Activated CD8-positive, alpha-beta memory T cell treated with anti-CD3 and anti-CD28 coated beads for 36 hours (primary cell): ENCODE results near the gene CACNA2D2. TPM values are rescaled to one million over a fixed set of nuclear protein-coding genes. Genes with fewer than 3 reads are reported as not detected.
"Not testable (repeated sequence)": the region's sequence is repeated elsewhere in the genome, so short reads cannot be mapped to it uniquely, and the experiment has no call there.

ENCODE experiments used
- CTCF ChIA-PET: fragments of 350-600 bp; sonication (Branson Sonifier 250); formaldehyde crosslinking; loops from one replicate; lab custom pipeline; 2021; ENCODE audit warnings: antibody characterized with exemption; lab: Charles Lee
- POLR2A ChIA-PET: fragments of 350-600 bp; sonication (Branson Sonifier 250); formaldehyde crosslinking; loops from one replicate; lab custom pipeline; 2021; ENCODE audit warnings: antibody characterized with exemption; lab: Charles Lee
- total RNA-seq, 2 experiments: library from RNA; stranded (reverse); gene quantifications; one replicate each; pipeline ENCODE4 v1.2.3, GENCODE V29; 2021

The CACNA2D2 gene
- total RNA-seq, 2 experiments from 2014 or later, result 0.55 to 0.67 TPM

DNA sequence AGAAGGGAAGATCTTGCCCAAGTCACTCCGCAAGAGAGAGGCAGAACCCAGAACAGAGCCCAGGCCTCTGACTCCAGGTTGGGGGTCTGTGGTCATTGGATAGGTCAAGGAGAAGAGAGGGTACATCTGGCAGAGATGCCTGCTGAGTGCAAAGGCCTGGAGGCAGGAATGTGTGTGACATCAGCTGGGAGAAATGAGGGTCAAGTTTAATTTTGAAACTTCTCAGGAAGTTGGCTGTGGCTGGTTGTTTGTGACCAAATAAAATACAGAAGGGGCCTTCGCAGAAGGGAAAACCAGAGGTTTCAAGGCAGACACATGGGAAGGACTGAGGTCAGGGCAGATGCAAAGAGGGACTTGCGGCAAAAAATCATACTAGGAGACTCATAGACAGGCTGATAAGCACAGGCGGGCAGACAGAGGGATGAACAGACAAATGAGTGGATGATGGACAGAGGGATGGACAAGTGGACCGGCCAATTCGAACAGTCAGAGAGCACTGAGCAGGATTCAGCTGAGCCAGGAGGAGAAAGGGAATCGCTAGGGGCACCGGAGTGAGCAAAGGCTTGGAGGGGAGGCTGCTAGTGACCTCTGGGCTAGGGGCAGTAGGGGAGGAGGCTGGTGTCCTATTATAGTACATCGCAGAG, 28.8 kb upstream of the CACNA2D2 start:
- POLR2A ChIA-PET, result no interaction called here
- CTCF ChIA-PET, result interaction anchor here (1.1 to 1.7 kb wide), 2 partner anchors 10 to 14 kb away, joined by 3 to 4 read pairs; no protein-coding TSS in a partner anchor

DNA sequence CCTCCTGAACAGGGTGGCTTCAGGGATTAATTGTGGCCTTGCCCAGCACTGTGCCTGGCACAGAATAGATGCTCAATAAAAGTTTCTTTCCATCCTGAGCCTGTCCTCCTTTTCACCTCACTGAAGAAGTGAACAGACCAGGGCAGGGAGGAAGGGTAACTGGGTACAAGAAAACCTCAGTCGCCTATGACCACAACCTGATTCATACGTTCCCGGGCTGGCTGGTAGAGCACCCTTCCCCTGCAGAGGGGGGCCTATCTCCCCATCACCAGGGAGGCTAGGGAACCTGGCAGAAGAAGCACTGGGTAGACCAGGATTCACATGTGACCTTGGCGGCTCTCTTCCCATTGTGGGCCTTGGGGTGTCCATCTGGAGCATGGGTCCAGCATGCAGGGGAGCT, 27.8 kb upstream of the CACNA2D2 start:
- ChIA-PET CTCF (interaction anchor here (1.1 to 1.7 kb wide), 2 partner anchors 11 to 13 kb away, joined by 3 to 4 read pairs; no protein-coding TSS in a partner anchor), POLR2A (no interaction called here)

DNA sequence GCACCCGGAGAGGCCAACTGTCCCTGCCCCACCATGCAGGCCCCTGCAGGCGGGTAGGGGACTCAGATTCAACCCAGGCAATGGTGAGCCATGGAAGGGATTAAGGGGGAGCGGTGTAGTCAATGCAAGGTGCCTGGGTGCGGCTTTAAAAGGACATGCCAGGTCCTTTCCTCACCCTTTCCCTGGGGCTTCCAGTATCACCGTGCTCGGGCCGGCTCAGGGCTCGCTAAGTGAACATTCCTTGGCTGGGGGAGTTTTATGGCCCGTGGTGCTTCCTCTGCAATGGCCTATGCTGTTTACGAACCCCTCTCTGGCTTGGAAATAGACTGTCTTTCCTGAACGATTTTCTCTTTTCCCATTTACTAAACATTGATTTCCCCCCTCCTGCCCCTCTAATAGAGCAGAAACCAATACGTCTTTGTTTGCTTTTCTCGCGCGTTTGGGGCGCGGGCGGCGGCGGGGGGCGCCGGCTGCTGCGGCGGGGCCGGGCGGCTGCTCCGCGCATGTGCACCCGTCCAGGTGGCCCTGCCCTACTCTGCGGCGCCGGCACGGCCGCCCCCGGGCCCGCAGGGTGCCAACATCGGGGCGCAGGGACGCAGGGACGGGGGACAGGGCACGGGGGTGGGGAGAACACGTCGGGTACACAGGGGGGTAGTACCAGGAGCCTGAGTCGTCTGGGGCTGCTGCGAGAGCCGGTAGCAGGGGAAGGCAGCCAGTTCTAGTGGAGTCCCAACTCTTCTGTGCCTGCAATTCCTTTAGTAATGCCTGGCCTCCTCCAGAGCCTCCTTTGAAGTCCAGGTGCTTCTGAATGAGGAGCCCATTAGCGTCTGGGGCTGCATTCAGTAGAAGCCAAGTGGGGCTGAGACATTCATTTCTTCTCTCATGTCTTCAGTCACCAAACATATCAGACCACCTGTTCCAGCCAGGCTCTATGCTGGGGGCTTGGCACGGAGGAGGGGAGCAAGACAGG, 26.9 kb upstream of the CACNA2D2 start:
- POLR2A ChIA-PET, result no interaction called here
- CTCF ChIA-PET, result no interaction called here

DNA sequence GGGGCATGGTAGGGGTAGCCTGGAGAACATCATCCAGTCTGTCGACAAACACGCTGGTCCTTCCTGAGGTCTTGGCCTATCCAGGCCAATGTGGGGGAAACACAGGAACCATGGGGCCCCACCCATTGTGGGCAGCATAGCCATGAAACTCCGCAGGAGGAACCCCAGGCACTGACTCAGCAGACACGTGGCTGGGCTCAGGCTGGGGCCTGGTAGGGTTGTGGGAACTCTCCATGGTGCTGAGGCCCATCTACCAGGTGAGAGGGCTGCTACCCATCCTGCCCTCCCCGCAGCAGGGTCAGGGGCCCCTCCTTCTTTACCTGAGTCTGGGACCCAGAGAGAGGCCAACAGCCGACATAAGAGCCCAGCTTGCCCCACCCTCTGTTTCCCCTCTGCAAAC, 22.6 kb upstream of the CACNA2D2 start:
- POLR2A ChIA-PET, result no interaction called here
- CTCF ChIA-PET, result interaction anchor here (1.1 kb wide), 1 partner anchor 16 kb away, joined by 3 read pairs; no protein-coding TSS in a partner anchor

DNA sequence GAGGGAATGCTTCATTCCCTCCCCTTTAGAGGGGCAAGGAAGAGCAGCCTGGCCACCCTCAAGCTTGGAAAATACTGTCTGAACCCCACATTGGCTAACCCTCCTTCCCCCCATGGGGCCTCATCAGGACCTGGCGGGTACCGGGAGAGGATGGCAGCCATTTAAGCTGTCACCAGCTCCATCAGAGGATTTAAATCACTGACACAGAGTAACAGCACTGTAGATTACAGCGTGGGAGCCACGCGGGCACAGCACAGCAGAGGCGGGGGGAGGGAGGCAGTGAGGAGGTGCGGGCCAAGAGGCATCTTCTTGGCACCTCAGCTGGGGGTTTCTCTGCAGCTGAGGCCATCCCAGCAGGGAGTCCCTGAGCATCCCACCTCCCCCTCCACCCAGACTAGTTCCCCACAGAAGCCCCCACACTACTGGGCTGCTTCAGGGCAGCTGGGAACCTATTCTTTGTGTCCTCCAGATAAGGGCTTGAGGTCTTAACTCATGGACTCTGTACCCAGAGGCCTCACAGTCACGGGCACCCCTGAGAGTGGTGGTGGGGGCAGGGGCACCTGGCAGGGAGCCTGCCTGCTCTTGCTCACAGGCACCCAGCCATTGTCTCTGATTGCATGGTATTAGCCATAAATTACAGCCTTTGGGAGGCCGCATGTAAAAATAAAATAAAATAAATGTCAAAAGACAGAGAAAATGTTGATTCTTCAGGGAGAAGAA, 21.9 kb upstream of the CACNA2D2 start:
- POLR2A ChIA-PET, result no interaction called here
- CTCF ChIA-PET, result interaction anchor here (1.1 kb wide), 2 partner anchors 17 to 44 kb away, joined by 3 read pairs; partner anchors contain the start of gene HEMK1

DNA sequence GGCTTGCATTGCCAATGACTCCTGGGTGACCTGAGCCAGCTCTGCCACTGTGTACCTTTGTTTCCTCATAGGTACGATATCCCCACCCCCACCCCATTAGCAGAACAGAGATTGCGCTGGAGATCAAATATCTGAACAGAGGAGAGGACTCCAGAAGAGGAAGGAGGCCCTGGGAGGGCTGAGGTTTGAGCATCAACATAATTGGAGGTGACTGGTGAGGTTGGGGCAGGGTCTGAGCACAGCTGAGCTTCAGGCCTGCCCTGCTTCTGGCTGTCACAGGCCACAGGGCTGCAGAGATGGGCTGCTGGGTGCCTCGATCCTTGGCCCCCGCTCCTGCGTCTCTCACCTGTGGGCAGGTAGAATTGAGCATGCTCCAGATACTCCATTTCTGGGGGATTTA, 21.3 kb upstream of the CACNA2D2 start:
- CTCF ChIA-PET, result interaction anchor here (1.1 to 3.8 kb wide), 2 partner anchors 18 to 44 kb away, joined by 3 to 17 read pairs; partner anchors contain the start of gene HEMK1
- POLR2A ChIA-PET, result no interaction called here

DNA sequence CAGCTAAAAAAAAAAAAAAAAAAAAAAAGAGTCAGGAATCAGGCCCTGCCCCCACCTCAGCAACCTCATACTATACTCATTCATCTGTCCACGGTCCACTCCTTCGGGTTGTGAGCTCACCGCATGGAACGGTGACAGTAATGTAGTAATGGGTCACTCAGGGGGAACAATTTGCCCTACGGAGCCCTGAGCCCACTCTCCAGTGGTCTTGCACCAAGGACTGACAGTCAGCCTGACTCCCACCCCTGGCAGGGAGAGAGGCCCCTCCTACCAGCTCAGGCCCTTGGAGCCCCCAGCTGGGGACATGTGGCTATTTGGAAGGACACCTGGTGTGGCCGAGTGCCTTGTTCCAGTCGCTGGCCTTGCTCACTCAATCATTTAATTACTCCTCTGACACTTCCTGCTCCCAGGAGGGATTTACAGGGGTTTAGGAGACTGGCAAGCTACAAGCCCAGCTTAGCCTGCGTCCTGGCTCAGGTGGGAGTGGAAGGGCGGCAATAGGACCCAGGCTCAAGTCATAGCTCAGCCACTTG, 19.9 kb upstream of the CACNA2D2 start:
- CTCF ChIA-PET, result interaction anchor here (1.1 to 3.8 kb wide), 2 partner anchors 19 to 142 kb away, joined by 3 to 17 read pairs; no protein-coding TSS in a partner anchor
- POLR2A ChIA-PET, result no interaction called here

DNA sequence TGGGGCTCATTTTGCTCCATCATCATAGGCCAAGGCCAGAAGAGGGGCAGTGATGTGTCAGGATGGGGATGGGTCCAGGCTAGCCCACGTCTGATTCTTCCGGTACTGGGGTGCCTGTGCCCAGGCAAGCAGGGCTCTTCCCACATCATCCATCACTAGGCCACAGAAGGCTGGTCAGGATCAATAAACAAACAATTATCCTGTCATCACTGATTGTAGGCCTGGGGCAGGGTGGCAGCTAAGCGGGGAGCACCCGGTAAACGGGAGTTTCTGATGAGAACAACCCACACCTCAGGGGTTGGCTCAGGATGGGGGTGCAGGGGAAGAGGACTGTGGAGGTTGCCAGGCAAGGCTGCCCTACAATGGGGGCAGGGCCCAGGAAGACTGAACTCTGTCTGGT, 18.1 kb upstream of the CACNA2D2 start:
- POLR2A ChIA-PET, result interaction anchor here (0.7 kb wide), 1 partner anchor 18 kb away, joined by 3 read pairs; no protein-coding TSS in a partner anchor
- CTCF ChIA-PET, result interaction anchor here (1.0 to 3.8 kb wide), 3 partner anchors 21 to 87 kb away, joined by 3 to 17 read pairs (median 4); no protein-coding TSS in a partner anchor

DNA sequence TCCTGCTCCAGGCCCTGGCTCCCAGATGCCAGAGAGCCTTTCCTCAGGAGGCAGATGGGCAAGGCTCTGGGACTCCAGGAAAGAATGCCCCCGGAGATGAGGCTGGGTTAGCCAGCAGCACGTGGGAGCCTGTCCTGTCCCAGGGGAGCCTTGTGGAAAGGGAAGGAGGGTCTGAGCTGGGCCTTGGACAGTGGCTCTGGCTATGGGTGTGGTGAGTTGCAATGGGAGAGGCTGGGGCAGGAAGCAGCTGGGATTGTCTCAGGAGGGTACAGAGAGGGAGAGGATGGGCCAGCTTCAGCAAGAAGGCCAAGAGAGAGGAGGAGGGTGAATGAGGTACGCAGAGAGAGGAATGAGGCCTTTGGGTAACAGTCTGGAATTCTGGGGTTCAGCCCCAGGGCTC, 17.4 kb upstream of the CACNA2D2 start:
- ChIA-PET POLR2A (interaction anchor here (0.7 kb wide), 1 partner anchor 19 kb away, joined by 3 read pairs; no protein-coding TSS in a partner anchor), CTCF (no interaction called here)

DNA sequence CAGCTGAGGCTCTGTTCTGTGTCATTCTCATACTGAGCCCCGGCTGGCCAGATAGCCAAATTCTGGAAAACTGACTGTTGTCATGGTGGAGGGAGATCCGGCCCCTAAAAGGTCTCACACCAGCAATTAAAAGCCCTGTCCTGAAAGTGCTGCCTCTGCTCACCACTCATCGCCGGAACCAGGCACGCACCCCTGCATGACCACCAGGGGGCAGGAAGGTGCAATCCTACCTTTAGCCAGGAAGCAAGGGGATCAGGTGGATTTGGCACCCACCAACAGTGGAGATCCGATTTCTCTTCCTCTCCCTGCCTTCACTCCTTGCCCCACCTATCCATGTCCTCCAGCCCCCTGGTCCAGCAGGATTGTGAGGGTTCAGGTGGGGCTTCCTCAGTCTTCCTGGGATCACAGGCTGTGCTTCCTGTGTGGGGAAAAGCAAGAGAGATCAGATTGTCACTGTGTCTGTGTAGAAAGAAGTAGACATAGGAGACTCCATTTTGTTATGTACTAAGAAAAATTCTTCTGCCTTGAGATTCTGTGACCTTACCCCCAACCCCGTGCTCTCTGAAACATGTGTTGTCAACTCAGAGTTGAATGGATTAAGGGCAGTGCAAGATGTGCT, 16.1 kb upstream of the CACNA2D2 start:
- ChIA-PET POLR2A (no interaction called here), CTCF (interaction anchor here (0.9 to 3.4 kb wide), 2 partner anchors 11 to 23 kb away, joined by 3 to 12 read pairs; no protein-coding TSS in a partner anchor)

DNA sequence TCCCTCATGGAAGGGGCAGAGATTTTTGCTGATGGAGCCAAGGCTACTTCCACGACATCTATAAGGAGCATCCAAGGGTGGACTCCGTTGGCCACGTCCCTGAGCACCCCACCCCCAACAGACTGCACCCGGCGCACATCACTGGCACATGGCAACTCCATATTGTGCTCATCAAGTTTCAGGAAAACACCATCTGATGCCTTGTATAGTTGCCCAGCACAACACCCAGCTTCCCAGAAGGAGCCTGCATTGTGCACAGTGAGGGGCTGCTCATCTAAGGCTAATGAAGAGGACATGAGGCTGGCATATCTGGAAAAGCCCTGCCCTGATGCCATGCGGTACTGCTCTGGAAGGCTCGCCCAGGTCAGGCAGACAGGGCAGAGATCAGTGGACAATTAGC, 15.0 kb upstream of the CACNA2D2 start:
- CTCF ChIA-PET, result interaction anchor here (0.9 to 3.4 kb wide), 4 partner anchors 10 to 24 kb away, joined by 3 to 12 read pairs (median 4); partner anchors contain the start of gene CACNA2D2
- POLR2A ChIA-PET, result no interaction called here

DNA sequence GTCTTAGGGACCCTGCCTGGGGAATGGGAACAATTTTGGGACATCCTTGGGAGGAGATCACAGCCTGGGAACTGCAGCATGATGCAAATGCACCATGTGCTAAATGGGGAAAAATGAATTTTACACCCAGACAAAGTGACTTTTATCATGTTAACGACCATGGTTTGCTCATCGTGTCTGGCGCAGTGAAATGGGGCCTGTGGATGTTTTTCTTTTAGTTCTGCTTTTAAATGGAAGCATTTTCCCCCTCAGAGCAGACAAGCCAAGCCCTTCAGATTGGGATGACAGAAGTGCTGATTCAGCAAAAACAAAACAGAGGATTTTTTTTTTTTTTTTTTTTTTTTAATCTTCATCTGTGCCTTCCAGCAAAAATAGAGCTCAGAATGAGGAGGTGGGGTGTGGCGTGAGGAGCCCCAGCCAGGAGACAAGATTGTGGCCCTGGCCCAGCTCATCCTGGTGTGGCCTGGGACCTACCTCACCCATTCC, 14.3 kb upstream of the CACNA2D2 start:
- CTCF ChIA-PET, result interaction anchor here (1.0 to 3.4 kb wide), 4 partner anchors 9 to 98 kb away, joined by 3 to 12 read pairs (median 4); partner anchors contain the start of gene CACNA2D2
- POLR2A ChIA-PET, result no interaction called here

DNA sequence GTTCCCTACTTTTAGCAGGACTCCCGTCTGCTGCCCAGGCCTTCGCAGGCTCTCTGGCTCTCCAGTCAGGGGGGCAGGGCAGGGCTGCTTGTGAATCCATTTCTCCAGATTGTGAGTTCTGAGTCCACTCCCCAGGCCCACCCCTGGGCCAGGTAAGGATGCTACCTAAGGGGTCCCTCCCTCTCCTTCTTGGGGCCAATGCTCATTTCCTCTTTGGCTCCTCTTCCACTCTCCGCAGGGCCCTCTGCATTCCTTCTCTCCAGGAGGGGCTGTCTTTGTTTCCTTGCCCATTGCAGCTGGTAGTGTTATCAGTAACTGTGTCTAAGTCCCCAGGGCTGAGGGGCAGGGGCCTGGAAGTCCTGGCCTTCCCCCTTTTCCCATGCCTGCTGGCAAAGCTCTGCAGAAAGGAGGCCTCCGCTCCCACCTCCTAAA, 13.0 kb upstream of the CACNA2D2 start:
- ChIA-PET POLR2A (no interaction called here), CTCF (interaction anchor here (1.0 to 3.4 kb wide), 2 partner anchors 26 to 100 kb away, joined by 3 to 12 read pairs; no protein-coding TSS in a partner anchor)

DNA sequence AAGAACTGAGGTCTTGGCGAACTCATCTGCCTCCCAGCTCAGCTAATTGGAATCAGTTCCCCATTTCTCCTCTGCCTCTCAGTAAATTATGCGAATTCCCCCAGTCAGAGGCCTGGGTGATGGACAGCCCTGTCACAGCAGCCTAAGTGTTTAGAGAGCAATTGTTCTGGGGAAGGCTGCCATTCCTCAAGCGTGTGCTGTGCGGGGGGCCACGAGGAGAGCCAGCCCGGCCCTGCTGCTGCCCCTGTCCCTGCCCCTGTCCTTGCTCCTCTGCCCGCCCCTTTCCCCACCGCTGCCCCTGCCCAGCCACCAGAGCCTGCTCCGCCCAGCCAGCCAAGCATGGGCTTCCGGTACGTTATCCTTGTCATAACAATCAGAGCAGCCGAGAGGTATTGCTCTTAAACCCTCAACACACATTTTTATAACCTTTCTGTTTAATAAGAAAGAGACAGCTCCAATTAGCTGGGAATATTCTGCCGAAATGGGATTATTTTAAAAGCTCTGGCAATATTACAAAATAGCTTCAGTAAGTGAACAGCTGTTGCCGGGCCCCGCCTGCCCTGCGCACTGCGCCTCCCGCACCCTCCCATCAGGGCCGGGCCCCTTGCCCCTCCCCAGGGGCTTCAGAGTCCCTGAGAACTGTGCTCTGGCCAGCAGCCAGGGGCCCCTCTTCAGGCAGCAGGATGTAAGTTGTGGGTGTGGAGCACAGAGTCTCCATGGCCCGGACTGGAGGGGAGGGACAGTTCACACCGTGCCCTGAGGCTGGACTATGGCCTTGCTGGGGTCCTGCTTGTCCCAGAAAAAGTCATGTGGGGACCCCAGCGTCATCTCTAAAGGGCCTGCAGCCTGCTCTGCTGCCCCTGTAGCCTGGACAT, 12.4 kb upstream of the CACNA2D2 start:
- CTCF ChIA-PET, result interaction anchor here (3.4 kb wide), 1 partner anchor 27 kb away, joined by 12 read pairs; no protein-coding TSS in a partner anchor
- POLR2A ChIA-PET, result no interaction called here

DNA sequence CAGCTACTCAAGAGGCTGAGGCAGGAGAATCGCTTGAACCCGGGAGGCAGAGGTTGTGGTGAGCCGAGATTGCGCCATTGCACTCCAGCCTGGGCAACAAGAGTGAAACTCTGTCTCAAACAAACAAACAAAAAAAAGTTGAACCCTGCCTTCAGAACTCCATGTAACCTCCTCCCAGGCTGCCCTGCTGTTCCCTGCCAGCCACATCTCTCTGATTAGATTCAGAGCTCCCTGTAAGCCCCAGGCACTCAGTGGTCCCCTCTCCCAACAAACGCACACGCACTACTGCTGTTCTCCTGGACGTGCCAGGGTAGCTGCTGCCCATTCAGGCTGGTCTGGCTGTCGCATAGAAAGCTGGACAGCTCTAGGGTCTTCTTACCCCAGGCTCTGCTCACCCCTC, 9.5 kb upstream of the CACNA2D2 start:
- CTCF ChIA-PET, result interaction anchor here (1.0 kb wide), 1 partner anchor 8 kb away, joined by 3 read pairs; no protein-coding TSS in a partner anchor
- POLR2A ChIA-PET, result not testable (repeated sequence)

DNA sequence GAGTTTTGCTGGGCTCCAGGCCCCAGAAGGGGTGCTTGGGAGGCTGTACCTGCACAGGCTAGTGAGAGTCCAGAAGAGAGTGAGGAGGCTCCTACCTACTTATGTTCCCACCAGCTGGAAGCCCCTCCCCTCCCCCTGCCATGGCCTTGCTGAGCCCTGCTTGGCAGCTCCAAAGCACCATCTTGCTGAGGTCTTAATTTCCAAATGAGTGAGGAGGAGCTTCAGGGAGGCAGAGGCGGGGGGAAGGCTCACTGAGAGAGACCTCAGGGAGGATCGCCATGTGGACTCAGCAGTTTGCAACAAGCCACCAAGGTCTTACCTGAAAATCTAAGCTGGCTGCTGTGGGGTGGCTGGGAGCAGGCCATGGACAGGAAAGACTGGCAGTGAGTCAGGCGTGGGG, 8.7 kb upstream of the CACNA2D2 start:
- ChIA-PET CTCF (no interaction called here), POLR2A (no interaction called here)

DNA sequence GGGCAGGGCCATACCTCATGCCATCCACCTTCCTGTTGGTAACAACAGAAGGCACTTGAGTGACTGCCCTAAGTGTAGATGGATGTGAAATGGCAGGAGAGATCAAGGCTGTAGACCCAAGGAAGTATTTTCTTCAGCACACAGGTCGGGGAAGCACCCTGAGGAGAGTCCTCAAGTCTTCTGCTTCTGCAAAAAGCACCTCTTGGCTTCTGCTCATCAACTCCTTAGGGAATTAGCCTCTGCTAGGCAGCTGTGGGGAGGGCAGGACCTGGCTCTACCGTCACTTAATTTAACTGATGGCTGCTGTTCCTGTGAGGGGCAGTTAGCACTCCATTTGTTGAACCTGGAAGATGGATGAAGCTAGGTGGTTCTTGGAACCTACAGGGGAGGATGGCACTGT, 6.9 kb upstream of the CACNA2D2 start:
- ChIA-PET POLR2A (no interaction called here), CTCF (interaction anchor here (3.0 kb wide), 1 partner anchor 32 kb away, joined by 12 read pairs; no protein-coding TSS in a partner anchor)
